Measurements from ENCODE around the gene DCBLD2. TPM values are rescaled to one million over a fixed set of nuclear protein-coding genes. Genes with fewer than 3 reads are reported as not detected.

Gene DCBLD2
- total RNA-seq, 1 experiment from 2014 or later = 112 TPM

- H3K4me2 ChIP-seq = no peak overlapping the region
- no peak overlapping the region for H2AFZ ChIP-seq
- no peaks in the 10 kb centered on the region for H3K27me3 ChIP-seq (ENCODE audit: insufficient read depth, low read depth)
- no peak overlapping the region for H3K4me3 ChIP-seq
- no peaks in the 10 kb centered on the region for H3K79me2 ChIP-seq (ENCODE audit: low read depth)
- H3K36me3 ChIP-seq (ENCODE audit: low read depth) = no peaks in the 10 kb centered on the region
- no peak overlapping the region for H3K27ac ChIP-seq
- ChIA-PET CTCF (no interaction called here), POLR2A (ENCODE audit: unreplicated experiment) (no interaction called here)
- 0 out of 2 replicates have a peak, but pooled peaks cover 5% of the 10 kb centered on the region for H3K4me1 ChIP-seq (replicated peaks; ENCODE audit: insufficient read depth)
- BruUV-seq (replicated peaks) = no TSS peak
- no peak for TF ChIP-seq CTCF (conservative IDR thresholded peaks at IDR 0.05)
- no peak for TF ChIP-seq EZH2 (IDR thresholded peaks at IDR 0.05; ENCODE audit: low read depth)
- 0 out of 2 replicates have a peak, but pooled peaks cover 7% of the 10 kb centered on the region for H3F3A ChIP-seq (ENCODE audit: insufficient read depth, low read depth)
- no peaks in the 10 kb centered on the region for H4K20me1 ChIP-seq (ENCODE audit: insufficient read depth)
- H3K9me3 ChIP-seq (ENCODE audit: insufficient read depth, low read depth) = no peaks in the 10 kb centered on the region
- intact Hi-C loops (cut with micrococcal nuclease; ENCODE audit: unreplicated experiment) = no loop called here
- DNase-seq = no peak
- H3K9me2 ChIP-seq (ENCODE audit: insufficient read depth) = no peaks in the 10 kb centered on the region
Measured at GRCh38 chr3:98780343-98780742, 121.2 kb downstream of the DCBLD2 start.

- no peak overlapping the region for H2AFZ ChIP-seq
- H3K4me3 ChIP-seq = no peak overlapping the region
- intact Hi-C loops (cut with micrococcal nuclease; ENCODE audit: unreplicated experiment) = no loop called here
- no peaks in the 10 kb centered on the region for H3K9me3 ChIP-seq (ENCODE audit: insufficient read depth, low read depth)
- no peaks in the 10 kb centered on the region for H4K20me1 ChIP-seq (ENCODE audit: insufficient read depth)
- no TSS peak for BruUV-seq (replicated peaks)
- DNase-seq = no peak
- H3K79me2 ChIP-seq (ENCODE audit: low read depth) = no peaks in the 10 kb centered on the region
- H3K4me2 ChIP-seq = no peak overlapping the region
- H3K4me1 ChIP-seq (replicated peaks; ENCODE audit: insufficient read depth) = no peaks in the 10 kb centered on the region
- H3K27me3 ChIP-seq (ENCODE audit: insufficient read depth, low read depth) = no peaks in the 10 kb centered on the region
- H3K36me3 ChIP-seq (ENCODE audit: low read depth) = no peaks in the 10 kb centered on the region
- ChIA-PET CTCF (interaction anchor here (1.0 kb wide), 1 partner anchor 212 kb away, joined by 3 read pairs; no protein-coding TSS in a partner anchor), POLR2A (ENCODE audit: unreplicated experiment) (no interaction called here)
- 0 out of 2 replicates have a peak, but pooled peaks cover 1% of the 10 kb centered on the region for H3F3A ChIP-seq (ENCODE audit: insufficient read depth, low read depth)
- TF ChIP-seq CTCF (conservative IDR thresholded peaks at IDR 0.05) = no peak
- no peak for TF ChIP-seq EZH2 (IDR thresholded peaks at IDR 0.05; ENCODE audit: low read depth)
- H3K9me2 ChIP-seq (ENCODE audit: insufficient read depth) = no peaks in the 10 kb centered on the region
- H3K27ac ChIP-seq = no peak overlapping the region
Measured at GRCh38 chr3:98779541-98780335, 121.8 kb downstream of the DCBLD2 start.

DNA sequence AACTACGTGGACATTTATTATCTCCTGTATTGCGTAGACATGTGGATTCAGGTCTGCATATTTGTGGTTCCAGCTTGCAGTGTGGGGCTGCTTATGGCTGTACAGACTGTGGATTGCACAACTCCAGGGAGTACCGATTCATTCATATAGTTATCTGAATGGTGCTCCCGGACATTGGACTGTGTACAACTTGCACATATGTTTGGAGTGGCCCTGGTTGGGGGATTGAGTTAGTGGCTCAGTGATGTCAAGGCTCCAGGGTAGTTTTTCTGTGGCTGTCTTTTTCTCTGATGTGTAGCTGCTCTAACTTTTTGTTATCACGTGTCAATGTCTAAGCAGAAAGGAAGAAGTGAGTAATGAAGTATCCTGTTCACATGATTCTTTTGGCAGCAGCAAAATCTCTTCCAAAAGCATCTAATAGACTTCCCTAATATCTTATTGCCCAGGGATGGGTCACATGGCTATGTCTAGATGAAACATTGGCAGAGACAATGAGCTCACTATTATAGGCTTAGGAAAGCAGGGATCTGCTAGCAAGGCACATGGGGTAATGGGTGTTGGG lies 122.6 kb downstream of the DCBLD2 start:
- no peak for TF ChIP-seq EZH2 (IDR thresholded peaks at IDR 0.05; ENCODE audit: low read depth)
- no peak for TF ChIP-seq CTCF (conservative IDR thresholded peaks at IDR 0.05)
- Histone ChIP-seq H3K27ac (no peak overlapping the region), H3K36me3 (ENCODE audit: low read depth) (no peaks in the 10 kb centered on the region), H2AFZ (no peak overlapping the region), H4K20me1 (ENCODE audit: insufficient read depth) (no peaks in the 10 kb centered on the region), H3K27me3 (ENCODE audit: insufficient read depth, low read depth) (no peaks in the 10 kb centered on the region), H3K4me2 (no peak overlapping the region), H3F3A (ENCODE audit: insufficient read depth, low read depth) (no peaks in the 10 kb centered on the region), H3K79me2 (ENCODE audit: low read depth) (no peaks in the 10 kb centered on the region), H3K4me1 (replicated peaks; ENCODE audit: insufficient read depth) (no peaks in the 10 kb centered on the region), H3K9me2 (ENCODE audit: insufficient read depth) (no peaks in the 10 kb centered on the region), H3K9me3 (ENCODE audit: insufficient read depth, low read depth) (no peaks in the 10 kb centered on the region), H3K4me3 (no peak overlapping the region)
- intact Hi-C loops (cut with micrococcal nuclease; ENCODE audit: unreplicated experiment) = no loop called here
- POLR2A ChIA-PET (ENCODE audit: unreplicated experiment) = interaction anchor here (0.7 kb wide), 1 partner anchor 12 kb away, joined by 4 read pairs; no protein-coding TSS in a partner anchor
- no peak for DNase-seq
- BruUV-seq (replicated peaks) = no TSS peak
- CTCF ChIA-PET = interaction anchor here (1.0 kb wide), 1 partner anchor 212 kb away, joined by 3 read pairs; no protein-coding TSS in a partner anchor
